Muscle of arm (tissue), 12 donors: ENCODE data around the gene SLC39A9. TPM values are rescaled to one million over a fixed set of nuclear protein-coding genes. Genes with fewer than 3 reads are reported as not detected.

Source experiments
- DNase-seq: peaks from one replicate; pipeline ENCODE4 v3.0.0-alpha.2; 2013
- polyA plus RNA-seq, 12 donors: library from polyadenylated mRNA; unstranded; fragments of 120-200 nt; gene quantifications; one replicate each; pipeline ENCODE4 v1.2.1, GENCODE V29; 2013; ENCODE audit not compliant: insufficient read length in 12 of 12

SLC39A9 gene
- polyA plus RNA-seq, 12 donors: 27.0 to 41.5 (median 32.4) TPM; not detected in 1

DNA sequence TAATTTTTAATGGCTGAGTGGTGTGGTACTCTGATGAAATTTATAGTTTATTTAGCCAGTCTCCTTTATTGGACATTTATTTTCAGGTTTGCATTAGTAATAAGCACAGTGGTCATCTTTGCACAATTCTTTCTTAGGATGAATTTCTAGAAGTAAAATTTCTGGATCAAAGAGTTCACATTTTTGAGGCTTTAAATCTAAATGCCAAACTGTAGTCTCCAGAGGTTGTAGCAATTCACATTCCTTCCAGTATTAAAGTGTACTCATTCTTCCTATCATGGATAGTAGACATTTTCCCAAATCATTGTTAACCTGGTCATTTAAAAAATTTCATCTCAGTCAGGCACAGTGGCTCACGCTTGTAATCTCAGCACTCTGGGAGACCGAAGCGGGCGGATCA, 24.8 kb downstream of the SLC39A9 start:
- no peak for DNase-seq

DNA sequence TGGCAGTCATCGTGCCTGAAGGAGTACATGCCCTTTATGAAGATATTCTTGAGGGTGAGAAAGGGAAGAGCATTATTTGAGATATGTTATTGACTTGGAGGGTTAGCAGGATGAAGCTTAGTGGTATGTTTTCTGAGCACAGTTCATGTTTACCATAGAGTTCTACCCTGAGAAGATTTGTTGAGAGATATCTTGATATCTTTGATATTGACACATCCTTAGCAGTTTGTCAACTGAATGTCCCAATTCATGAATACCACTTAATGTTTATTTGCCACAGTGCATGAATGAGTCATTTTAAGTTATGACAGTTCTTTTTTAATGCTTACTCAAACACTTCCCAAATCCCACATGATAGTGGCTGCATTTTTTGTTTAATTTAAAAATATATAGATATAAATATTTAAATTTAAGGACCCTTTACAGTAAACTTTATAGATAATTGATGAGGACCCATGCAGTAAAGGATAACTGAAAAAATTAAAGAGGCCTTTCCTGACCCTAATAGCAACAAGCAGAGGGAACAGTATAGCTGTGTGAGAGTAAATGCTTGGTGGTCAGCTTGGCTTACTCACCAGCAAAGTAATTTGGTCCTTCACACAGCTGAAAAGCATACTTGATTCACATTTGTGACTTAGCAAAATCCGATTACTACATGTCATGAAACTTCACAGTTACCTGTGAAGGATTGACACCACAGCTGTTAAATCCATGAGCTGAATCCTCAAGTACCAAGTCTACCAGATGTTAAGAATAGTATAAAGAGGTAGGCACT, 25.8 kb downstream of the SLC39A9 start:
- DNase-seq: no peak

DNA sequence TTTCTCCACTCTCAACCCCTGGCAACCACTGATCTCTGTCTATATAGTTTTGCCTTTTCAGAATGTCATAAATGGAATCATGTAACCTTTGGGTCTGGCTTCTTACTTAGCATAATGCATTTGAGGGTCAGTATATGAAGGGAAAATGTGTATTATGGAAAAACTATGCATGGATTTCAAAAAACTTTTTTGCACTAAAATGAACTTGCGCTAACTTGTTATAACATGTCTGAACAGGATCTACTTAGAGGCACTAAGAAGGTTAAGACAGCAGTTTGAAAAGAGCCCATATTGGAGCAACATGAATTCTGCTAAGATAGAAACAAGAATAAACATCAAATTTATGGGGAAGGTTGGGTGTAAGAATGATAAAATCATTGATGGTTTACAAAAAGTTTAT, 29.1 kb downstream of the SLC39A9 start:
- no peak for DNase-seq

DNA sequence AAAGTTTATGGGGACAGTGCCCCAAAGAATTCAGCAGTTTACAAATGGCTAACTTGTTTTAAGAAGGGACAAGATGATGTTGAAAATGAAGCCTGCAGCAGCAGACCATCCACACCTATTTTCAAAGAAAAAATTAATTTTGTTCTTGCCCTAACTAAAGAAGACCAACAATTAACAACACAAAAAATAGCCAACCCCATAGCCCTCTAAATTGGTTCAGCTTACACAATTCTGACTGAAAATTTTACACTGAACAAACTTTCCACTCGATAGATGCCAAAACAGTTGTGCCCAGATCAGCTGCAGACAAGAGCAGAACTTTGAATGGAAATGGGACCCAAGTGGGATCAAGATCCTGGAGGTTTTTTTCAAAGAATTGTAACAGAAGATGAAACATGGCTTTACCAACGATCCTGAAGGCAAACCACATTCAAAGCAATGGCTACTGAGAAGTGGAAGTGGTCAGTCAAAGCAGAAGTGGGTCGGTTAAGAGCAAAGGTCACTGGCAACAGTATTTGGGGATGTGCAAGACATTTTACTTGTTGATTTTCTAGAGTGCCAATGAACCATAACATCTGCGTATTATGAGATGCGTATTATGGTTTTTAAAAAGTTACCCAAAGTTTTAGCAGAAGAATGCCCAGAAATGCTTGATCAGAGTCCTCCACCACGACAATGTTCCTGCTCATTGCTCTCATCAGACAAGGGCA, 30.0 kb downstream of the SLC39A9 start:
- no peak for DNase-seq

DNA sequence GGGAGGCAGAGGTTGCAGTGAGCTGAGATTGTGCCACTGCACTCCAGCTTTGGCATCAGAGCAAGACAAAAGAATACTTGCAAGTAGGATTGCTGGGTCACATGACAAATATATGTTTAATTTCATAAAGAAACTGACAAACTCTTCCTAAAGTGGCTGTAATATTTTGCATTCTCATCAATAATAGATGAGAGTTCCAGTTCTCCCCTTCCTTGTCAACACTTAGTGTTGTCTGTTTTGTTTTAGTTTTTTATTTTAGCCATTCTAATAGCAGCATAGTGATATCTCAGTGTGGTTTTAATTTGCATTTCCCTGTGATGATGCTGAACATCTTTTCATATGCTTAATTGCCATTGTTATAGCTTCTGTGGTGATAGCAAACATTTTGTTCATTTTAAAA, 31.2 kb downstream of the SLC39A9 start:
- no peak for DNase-seq

DNA sequence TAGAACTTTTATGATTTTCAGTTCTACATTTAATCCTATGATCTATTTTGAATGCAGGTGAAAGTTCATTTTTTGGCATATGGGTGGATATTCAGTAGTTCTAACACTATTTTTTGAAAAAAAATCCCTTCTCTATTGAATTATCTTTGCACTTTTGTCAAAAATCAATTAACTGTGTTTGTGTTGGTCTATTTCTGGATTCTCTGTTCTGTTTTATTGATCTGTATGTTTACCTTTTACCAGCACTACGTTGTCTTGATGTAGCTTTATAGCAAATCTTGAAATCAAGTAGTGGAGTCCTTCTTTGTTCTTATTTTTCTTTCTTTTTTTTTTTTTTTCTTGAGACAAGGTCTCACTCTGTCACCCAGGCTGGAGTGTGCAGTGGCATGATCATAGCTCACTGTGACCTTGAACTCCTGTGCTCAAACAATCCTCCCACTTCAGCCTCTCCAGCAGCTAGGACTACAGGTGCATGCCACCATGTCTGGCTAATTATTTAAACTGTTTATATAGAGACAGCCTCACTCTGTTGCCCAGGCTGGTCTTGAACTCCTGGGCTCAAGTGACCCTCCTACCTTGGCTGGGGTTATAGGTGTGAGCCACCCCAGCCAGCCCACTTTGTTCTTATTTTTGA, 31.9 kb downstream of the SLC39A9 start:
- DNase-seq: no peak

DNA sequence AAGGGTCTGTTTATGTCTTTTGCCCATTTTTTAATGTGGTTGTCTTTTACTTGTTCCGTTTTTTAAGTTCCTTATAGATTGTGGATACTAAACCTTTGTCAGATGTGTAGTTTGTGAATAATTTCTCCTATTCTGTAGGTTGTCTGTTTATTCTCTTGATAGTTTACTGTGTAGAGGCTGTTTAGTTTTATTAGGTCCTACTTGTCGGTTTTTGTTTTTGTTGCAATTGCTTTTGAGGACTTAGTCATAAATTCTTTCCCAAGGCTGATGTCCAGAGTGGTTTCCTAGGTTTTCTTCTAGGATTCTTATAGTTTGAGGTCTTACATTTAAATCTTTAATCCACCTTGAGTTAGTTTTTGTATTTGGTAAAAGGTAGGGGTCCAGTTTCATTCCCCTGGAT, 33.9 kb downstream of the SLC39A9 start:
- DNase-seq: no peak

DNA sequence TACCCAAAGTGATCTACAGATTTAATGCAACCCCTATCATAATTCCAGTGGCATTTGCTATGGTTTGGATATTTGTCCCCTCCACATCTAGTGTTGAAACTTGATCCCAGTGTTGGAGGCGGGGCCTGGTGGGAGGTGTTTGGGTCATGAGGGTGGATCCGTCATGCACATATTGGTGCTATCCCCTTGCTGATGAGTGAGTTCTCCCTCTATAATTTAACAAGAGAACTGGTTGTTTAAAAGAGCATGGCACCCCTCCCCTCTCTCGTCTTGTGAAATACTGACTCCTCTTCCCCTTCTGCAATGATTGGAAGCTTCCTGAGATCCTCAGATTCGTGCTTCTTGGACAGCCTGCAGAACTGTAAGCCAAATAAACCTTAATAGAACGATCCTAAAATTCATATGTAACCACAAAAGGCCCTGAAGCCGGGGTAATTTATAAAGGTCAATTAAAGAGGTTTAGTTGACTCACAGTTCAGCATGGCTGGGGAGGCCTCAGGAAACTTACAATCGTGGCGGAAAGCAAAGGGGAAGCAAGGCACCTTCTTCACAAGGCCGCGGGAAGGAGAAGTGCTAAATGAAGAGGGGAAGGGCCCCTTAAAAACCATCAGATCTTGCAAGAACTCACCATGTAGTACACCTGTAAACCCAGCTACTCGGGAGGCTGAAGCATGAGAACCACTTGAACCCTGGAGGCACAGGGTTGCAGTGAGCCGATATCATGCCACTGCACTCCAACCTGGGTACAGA, 41.2 kb downstream of the SLC39A9 start:
- DNase-seq: no peak

DNA sequence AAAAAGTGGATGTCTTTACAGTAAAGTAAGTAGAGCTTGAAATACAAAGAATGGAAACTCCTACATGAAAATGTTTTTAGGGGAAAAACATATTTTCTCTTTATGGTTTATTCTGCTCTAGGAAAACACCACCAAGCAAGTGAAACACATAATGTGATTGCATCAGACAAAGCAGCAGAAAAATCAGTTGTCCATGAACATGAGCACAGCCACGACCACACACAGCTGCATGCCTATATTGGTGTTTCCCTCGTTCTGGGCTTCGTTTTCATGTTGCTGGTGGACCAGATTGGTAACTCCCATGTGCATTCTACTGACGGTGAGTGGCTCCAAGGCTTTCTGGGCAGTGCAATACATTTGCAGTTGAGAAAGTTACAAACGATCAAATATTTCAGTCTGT, 43.5 kb downstream of the SLC39A9 start:
- DNase-seq: no peak

DNA sequence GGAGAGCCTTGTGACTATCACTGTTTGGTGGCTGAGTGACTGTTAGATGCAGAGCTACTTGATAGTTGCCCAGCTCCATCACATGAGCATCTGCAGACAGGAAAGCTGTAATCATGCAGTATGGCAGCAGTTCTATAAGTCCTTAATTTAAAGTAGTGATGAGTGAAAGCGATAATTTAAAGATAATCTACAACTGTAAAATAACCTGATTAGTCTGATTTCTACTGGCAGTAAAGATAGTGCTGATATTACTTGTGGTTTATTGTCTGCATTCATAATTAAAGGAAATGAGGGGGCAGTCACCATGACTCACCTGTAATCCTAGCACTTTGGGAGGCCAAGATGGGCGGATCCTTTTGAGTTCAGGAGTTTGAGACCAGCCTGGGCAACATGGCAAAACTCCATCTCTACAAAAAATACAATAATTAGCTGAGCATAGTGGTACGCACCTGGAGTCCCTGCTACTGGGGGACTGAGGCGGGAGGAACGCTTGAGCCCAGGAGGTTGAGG, 44.9 kb downstream of the SLC39A9 start:
- DNase-seq: no peak

DNA sequence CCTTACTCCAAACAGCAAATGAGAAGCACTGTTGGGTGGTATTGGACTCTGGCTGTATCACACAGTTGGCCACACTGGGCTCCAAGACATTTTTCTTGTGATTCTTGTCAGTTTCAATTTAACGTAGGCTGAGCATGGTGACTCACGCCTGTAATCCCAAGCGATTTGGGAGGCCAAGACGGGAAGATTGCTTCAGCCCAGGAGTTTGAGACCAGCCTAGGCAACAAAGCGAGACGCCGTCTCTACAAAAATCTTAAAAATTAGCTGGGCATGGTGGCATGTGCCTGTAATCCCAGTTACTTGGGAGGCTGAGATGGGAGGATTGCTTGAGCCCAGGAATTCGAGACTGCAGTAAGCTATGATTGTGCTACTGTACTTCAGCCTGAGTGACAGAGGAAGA, 50.7 kb downstream of the SLC39A9 start:
- no peak for DNase-seq

DNA sequence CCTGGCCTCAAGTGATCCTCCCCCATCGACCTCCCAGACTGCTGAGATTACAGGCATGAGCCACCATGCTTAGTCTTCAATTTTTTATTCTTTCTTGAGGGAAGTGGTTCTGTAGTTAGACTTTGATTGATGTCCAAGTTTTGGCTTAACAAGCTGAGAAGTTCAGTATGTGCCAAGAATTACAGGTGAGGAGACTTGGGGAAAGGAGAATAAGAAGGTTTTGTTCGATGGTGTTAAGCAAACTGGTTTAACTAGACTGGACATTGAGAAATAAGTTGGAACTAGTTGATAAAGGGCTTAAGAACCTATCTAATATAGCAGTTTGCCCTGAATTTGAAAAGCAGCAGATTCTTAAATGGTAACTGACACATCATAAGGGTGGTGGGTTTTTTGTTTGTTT, 53.4 kb downstream of the SLC39A9 start:
- DNase-seq: no peak

DNA sequence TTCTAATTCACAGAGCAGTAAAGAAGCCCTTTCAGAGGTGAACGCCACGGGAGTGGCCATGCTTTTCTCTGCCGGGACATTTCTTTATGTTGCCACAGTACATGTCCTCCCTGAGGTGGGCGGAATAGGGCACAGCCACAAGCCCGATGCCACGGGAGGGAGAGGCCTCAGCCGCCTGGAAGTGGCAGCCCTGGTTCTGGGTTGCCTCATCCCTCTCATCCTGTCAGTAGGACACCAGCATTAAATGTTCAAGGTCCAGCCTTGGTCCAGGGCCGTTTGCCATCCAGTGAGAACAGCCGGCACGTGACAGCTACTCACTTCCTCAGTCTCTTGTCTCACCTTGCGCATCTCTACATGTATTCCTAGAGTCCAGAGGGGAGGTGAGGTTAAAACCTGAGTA, 59.9 kb downstream of the SLC39A9 start:
- no peak for DNase-seq

DNA sequence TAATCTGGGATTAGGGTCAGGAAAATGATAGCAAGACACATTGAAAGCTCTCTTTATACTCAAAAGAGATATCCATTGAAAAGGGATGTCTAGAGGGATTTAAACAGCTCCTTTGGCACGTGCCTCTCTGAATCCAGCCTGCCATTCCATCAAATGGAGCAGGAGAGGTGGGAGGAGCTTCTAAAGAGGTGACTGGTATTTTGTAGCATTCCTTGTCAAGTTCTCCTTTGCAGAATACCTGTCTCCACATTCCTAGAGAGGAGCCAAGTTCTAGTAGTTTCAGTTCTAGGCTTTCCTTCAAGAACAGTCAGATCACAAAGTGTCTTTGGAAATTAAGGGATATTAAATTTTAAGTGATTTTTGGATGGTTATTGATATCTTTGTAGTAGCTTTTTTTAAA, 60.6 kb downstream of the SLC39A9 start:
- no peak for DNase-seq

DNA sequence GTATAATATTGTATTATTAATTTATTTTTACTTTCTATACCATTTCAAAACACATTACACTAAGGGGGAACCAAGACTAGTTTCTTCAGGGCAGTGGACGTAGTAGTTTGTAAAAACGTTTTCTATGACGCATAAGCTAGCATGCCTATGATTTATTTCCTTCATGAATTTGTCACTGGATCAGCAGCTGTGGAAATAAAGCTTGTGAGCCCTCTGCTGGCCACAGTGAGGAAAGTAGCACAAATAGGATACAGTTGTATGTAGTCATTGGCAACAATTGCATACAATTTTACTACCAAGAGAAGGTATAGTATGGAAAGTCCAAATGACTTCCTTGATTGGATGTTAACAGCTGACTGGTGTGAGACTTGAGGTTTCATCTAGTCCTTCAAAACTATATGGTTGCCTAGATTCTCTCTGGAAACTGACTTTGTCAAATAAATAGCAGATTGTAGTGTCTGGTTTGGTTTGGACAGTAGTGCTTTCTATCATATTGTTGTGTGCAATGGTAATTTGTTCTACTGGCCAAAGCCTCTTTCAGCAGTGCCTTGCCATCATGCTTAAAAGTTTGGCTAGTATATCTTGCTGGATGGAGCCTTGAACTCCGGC, 61.7 kb downstream of the SLC39A9 start:
- DNase-seq: peak; percentile 73

DNA sequence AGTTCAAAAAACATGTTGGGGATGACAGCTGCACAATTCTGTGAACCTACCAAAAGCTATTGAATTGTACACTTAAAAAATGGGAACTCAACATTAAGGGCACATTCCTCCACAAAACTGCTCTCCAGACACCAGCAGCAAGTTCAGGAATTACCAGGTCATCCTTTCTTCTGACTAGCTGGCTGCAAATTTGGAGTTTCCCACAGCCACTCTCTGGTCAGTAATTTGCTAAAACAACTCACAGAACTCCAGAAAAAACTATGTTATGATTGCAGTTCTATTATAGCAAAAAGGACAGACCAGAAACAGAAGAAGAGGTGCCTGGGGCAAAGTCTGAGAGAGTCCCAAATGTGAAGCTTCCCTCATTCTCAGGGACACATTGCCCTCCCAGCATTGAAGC, 65.9 kb downstream of the SLC39A9 start:
- no peak for DNase-seq

DNA sequence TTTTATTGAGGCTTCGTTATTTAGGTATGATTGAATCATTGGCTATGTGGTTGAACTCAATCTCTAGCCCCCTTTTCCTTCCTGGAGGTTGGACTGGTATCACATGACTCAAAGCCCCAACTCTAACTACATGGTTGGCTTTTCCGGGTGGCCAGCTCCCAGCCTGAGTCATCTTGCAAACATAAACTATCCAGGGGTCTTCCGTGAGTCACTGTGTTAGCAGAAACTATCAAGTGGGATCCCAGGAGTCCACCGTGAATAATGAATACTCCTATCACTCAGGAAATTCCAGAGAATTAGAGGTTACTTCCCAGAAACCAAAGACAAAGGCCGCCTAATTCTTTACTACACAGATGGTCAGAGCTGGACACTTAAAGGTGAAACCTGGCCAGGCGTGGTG, 66.3 kb downstream of the SLC39A9 start:
- DNase-seq: no peak

DNA sequence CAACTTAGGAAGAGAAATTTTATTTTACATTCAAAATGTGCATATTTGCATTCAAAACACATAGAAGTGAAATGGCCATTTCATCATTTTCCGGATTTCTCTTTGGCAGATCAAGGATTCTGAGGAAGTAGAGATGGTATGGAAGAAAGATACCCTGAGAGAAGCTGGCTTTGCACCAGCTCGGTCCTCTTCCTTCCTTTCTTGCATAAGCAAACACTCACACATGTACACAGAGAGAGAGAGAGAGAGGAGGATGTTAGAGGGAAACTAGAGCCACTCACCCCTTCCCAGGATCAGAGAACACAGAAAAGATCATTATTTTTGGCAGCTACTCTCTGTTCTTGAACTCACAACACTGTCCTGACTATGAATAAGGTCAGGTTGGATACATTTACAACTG, 70.5 kb downstream of the SLC39A9 start:
- no peak for DNase-seq

DNA sequence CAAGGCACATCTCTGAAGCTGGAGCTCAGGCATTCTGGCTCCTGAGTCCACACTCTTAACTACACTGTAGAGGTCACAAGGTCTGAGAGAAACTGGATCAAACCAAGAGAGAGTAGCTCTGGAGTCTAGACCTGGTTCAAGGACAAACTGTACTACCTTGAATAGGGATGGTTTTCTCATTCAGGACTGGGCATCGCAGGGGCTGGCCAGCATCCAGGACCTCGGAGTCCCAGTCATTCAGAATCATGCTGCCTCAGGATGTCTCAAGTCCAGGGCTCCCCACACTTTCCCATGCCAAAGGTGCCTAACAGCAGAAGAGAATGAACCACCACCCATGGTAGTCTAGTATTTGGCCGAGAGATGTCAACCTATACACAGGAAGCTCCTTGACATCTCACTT, 72.9 kb downstream of the SLC39A9 start:
- DNase-seq: no peak

DNA sequence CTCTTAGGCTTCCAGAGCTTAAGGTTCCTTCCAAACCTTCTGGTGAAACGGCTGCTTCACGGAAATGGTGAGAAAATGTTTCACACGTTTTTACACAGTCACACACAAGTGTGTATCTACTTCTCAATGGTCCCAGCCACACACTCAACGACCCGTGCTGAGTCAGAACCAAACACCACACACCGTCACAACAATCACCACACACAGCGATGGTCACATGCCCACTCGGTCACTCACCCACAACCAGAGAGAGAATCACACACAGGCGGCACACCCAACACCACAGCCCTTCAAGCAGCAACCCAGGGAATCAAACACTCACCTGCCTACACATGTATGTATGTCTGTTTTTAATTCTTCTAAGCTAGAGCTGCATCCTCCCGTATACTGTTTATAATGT, 73.4 kb downstream of the SLC39A9 start:
- DNase-seq: no peak

DNA sequence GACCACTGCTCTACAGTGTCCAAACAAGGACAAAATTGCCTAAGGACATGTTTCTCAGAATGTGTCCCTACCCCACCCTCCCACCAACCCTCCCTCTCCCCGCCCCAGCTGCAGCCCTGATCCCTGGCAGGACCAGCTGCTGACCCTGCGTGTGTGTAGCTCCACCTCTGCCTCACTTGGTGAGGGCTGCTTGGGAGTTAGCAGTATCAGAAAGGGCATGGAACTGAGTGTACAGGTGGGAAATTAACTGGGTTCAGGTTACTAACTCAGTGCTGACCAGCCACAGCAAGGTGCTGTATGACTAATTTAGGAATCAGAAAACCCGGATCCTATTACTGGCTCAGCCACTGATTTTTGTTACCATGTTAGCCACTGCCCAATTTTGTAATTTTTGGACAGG, 74.8 kb downstream of the SLC39A9 start:
- DNase-seq: no peak

DNA sequence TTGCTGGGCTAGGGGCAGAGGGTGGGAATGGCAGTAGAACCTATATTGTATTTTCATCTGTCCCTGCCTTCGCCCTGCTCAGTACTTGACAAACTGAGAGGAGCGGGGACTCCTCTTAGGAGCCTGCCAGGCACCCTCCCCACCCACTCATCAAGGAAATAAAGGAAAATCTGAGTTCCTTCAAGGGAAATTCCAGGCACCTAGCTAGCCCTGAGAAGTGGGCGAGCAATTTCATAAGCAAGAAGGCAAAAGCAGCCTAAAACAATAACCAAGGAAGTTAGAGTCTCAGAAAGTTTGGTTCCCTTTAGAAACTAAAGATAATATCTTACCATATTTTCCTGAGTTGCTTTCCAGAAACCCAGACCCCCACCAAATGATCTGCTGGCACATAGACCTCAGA, 75.5 kb downstream of the SLC39A9 start:
- DNase-seq: no peak
